GM19193 (cell line): ENCODE measurements around the gene HOXA7.

ENCODE experiments used
- POLR2A ChIP-seq: IDR thresholded peaks from 4 replicates; pipeline ENCODE4 v1.6.1; 2011; ENCODE audit not compliant: insufficient read depth, insufficient read length; ENCODE audit errors: extremely low read depth

Gene HOXA7

GRCh38 chr7:27112955-27113949, 43.2 kb downstream of the HOXA7 start:
- TF ChIP-seq POLR2A: no peak

DNA sequence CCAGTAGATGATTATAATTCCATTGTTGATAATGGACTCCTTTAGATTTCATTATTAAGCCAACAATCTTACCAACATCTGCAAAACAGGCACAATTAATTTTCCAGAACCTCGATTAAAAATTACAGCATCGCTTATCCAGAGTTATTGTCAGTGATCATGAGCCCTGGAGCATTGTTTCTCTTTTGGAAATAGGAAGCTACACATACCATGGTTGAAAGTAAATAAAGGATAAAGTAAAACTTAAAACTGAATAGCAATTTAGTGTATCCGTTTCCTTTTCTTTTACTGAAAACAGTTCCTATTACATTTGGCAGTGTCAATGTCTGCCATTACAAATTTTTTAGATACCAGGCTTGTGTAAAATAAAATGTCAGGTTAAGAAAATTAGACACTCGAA, 44.1 kb downstream of the HOXA7 start:
- no peak for TF ChIP-seq POLR2A

GRCh38 chr7:27111751-27112277, 44.7 kb downstream of the HOXA7 start:
- no peak for TF ChIP-seq POLR2A

GRCh38 chr7:27111042-27111750, 45.3 kb downstream of the HOXA7 start:
- no peak for TF ChIP-seq POLR2A

GRCh38 chr7:27110186-27111031, 46.1 kb downstream of the HOXA7 start:
- TF ChIP-seq POLR2A: no peak

DNA sequence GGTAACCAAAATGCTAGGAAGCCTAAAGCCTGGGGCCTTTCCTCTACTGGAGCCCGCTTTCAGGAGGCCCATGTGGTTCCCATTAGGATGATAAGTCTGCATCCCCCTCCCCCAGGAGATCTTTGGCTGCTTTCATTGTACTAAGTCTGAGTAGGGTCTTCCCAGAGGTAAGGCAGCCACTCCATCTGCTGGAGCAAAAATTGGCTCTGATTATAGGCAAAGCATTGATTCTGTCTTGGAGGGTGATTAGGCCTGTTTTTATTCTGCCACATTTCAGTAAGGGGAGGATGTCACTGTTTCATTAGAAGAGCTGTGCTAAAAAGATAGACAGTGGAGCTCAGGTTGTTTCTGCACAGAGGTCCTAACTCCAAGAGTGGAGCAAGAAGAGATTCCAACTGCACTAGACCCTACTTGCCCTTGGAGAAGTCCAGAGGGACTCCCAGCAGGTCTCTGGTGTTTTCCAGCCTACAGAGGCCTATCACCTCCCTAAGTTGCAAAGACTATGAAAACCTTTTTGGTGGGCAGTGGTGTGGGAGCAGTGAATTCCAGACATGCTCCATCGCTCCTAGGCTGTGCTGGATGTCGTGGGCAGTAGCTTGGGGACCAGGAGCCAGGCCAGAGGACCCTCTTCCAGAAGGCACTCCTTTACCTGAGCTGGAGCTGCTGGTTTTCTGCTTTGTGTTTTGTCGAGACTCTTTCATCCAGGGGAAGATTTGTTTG, 46.8 kb downstream of the HOXA7 start:
- TF ChIP-seq POLR2A: no peak

DNA sequence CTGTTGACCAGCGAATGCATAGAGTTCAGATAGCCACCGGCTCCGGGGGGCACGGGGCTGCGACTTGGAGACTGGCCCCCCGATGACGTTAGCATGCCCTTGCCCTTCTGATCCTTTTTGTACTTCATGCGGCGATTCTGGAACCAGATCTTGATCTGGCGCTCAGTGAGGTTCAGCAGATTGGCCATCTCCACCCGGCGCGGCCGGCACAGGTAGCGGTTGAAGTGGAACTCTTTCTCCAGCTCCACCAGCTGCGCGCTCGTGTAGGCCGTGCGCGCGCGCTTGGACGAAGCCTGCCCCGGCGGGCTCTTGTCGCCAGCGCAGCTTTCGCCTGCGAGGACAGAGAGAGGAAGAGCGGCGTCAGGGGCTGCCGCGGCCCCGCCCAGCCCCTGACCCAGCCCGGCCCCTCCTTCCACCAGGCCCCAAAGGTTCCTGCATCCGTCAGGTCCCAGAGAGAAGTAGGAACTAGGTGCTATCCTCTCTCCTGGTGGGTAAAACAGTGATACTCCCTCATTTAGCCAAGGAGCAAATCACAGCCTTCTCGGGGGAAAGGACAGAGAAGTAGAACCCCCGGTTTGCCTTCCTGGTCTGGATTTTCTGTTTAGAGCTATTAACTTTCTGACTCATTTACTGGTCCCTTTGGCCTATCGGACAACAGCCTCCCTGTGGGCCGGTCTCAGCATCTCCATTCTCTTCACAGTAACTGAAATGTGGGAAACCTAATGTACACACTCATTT, 47.9 kb downstream of the HOXA7 start:
- no peak for TF ChIP-seq POLR2A

GRCh38 chr7:27107391-27108381, 48.8 kb downstream of the HOXA7 start:
- no peak for TF ChIP-seq POLR2A

DNA sequence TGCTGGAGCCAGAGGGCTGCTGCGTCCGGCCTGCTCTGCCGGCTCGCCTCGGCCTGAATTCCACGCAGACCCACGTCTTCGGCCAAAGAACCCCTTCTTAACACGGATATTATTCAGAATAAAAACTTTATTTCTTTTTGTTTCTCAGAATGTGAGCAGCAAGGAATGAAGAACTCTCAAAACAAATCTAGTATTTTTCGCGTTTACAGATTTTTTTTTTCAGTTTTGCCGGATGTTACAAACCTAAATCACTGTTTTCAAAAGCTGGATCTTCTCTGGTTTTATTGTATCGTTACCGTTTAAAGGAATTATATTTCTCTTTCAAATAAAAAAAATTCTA, 49.6 kb downstream of the HOXA7 start:
- TF ChIP-seq POLR2A: no peak

DNA sequence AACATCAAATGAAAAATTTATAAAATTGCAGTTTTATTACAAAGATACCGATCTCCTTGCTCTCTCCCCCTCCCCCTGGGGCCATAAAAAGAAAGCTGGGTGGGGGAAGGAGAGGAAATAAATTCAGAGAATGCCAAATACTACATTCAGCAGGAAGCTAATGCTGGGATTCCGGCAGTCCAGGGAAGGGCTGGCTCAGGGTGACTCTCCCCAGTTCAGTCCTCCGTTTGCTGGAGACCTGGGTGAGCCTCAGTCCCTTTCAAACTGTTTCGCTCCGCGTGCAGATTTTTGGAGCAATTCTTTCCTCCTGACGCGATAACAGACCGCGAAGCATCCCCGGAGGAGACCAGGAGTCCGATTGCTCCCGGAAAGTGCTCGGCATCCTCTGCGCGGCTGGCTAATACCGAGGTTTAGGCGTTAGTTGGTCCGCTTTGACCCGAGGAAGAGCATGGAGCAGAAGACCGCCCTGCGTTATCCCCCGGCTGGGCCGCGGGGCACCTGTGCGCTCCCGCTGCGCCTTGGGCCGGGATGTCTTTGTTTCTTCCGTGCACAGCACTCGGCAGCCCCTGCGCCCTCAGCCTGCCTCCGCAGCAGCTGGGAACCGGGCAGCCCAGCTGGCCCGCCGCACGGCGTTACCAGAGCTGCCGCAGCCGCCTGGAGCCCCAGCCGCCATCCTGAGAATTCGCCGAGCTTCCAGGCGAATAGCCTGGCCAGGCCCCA, 50.1 kb downstream of the HOXA7 start:
- no peak for TF ChIP-seq POLR2A

DNA sequence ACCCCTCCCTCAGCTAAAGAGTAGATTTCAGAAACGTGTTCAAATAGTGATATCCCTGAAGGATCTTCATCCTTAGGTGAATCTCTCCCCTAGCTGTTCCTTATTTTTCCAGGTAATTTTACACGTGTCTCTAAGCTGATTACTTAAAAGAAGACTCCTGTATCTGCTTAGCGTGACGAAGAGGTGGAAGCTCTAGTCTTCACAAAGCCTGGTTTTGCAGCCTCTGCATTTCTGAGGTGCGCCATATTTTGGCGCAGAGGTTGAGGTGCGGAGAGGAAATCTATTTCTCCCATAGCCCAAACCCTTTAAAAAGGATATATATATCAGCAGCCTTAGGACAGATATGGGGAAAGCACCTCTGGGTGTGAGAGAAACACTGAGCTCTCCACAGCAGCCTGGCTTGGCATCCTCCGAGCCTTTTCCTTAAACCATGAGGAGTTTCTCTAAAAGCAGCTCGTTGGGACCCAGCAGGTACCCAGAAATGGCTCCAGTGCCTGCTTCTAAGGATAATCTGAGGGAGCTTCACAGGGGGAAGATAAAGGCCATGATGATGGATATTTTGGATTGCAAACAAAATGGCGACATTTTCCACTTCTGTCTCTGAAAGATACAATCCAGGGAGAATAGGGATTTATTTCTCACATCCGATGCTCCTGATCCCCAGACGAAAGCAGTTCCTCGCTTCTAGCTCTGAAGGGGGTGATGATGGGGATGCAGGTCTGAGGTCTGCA, 51.0 kb downstream of the HOXA7 start:
- no peak for TF ChIP-seq POLR2A
